HepG2 (cell line): ENCODE results near the gene PTGIS. TPM values are rescaled to one million over a fixed set of nuclear protein-coding genes. Genes with fewer than 3 reads are reported as not detected.

ENCODE experiments used
- ATM ChIP-seq: fragments of 450-650 bp; IDR thresholded peaks from 2 replicates; pipeline ENCODE4 v1.7.1; 2017; ENCODE audit warnings: mild to moderate bottlenecking, borderline replicate concordance
- FOXA1 ChIP-seq, 2 experiments: fragments of 450-650 bp in 1 of 2; sonication (generic) in 1 of 2; formaldehyde crosslinking in 1 of 2; IDR thresholded peaks; 2 replicates each; pipeline versions ENCODE4 v1.4.0 to v1.6.1; 2016 to 2020; ENCODE audit warnings: missing genetic modification reagents in 1 of 2
- GPN1 ChIP-seq: sonication (generic); formaldehyde crosslinking; IDR thresholded peaks from 2 replicates; pipeline ENCODE4 v1.5.1; 2020; ENCODE audit warnings: missing genetic modification reagents, borderline replicate concordance
- MED8 ChIP-seq: sonication (generic); formaldehyde crosslinking; IDR thresholded peaks from 2 replicates; pipeline ENCODE4 v1.8.1; 2023; ENCODE audit warnings: mild to moderate bottlenecking, missing genetic modification reagents; ENCODE audit not compliant: insufficient replicate concordance
- RARG ChIP-seq: sonication (generic); formaldehyde crosslinking; IDR thresholded peaks from 2 replicates; pipeline ENCODE4 v1.4.0; 2020; ENCODE audit warnings: low read depth, mild to moderate bottlenecking, missing genetic modification reagents
- RCOR2 ChIP-seq: IDR thresholded peaks from 2 replicates; pipeline ENCODE4 v1.6.1; 2016; ENCODE audit warnings: missing biosample characterization, missing genetic modification reagents
- SOX5 ChIP-seq: IDR thresholded peaks from 2 replicates; pipeline ENCODE4 v1.6.1; 2016; ENCODE audit warnings: borderline replicate concordance
- ZKSCAN5 ChIP-seq: sonication (generic); formaldehyde crosslinking; IDR thresholded peaks from 2 replicates; pipeline ENCODE4 v1.5.1; 2020; ENCODE audit warnings: mild to moderate bottlenecking, missing genetic modification reagents
- ZNF530 ChIP-seq: sonication (generic); formaldehyde crosslinking; IDR thresholded peaks from 2 replicates; pipeline ENCODE4 v1.5.0; 2020; ENCODE audit warnings: low read depth, mild to moderate bottlenecking, missing genetic modification reagents
- ZNF543 ChIP-seq: sonication (generic); formaldehyde crosslinking; IDR thresholded peaks from 2 replicates; pipeline ENCODE4 v1.4.0; 2020; ENCODE audit warnings: mild to moderate bottlenecking, missing genetic modification reagents
- ZNF672 ChIP-seq: sonication (generic); formaldehyde crosslinking; IDR thresholded peaks from 2 replicates; pipeline ENCODE4 v1.8.1; 2022; ENCODE audit warnings: missing genetic modification reagents
- ZNF782 ChIP-seq: sonication (generic); formaldehyde crosslinking; IDR thresholded peaks from 2 replicates; pipeline ENCODE4 v1.4.0; 2020; ENCODE audit warnings: missing genetic modification reagents, mild to moderate bottlenecking, borderline replicate concordance
- polyA plus RNA-seq, 8 experiments: library from polyadenylated mRNA; depleted of rRNA in 3 of 8; stranded (reverse) in 7 of 8; unstranded in 1 of 8; fragments of >200 nt; fragmentation: Illumina TruSeq in 4 of 8; extraction: Trizol in 4 of 8; gene quantifications; 2 replicates each; pipeline versions ENCODE4 v1.2.1 to v1.2.3, GENCODE V29; 2011 to 2016; ENCODE audit warnings: low read depth in 4 of 8, missing spikeins in 1 of 8, mixed read lengths in 1 of 8; ENCODE audit not compliant: insufficient read depth in 1 of 8
- total RNA-seq, 5 experiments: library from RNA; depleted of rRNA; stranded (reverse); fragments of >200 nt; fragmentation: Illumina TruSeq; extraction: Trizol; gene quantifications; 2 replicates each; pipeline ENCODE4 v1.2.3, GENCODE V29; 2016; ENCODE audit warnings: low read depth in 1 of 5
- TF ChIP-seq, protein P1 (sequence below): sonication (generic); formaldehyde crosslinking; IDR thresholded peaks from 2 replicates; pipeline ENCODE4 v1.4.0; 2020; ENCODE audit warnings: missing genetic modification reagents
- TF ChIP-seq, protein P2 (sequence below): IDR thresholded peaks from 2 replicates; pipeline ENCODE4 v1.6.1; 2016; ENCODE audit warnings: low read depth, control low read depth
- TF ChIP-seq, protein P3 (sequence below): sonication (generic); formaldehyde crosslinking; conservative IDR thresholded peaks from 2 replicates; pipeline ENCODE4 v1.5.0; 2020; ENCODE audit warnings: missing genetic modification reagents
- TF ChIP-seq, protein P4 (sequence below): sonication (generic); formaldehyde crosslinking; IDR thresholded peaks from 2 replicates; pipeline ENCODE4 v1.5.1; 2020; ENCODE audit warnings: mild to moderate bottlenecking, missing genetic modification reagents, borderline replicate concordance
- TF ChIP-seq, protein P5 (sequence below): sonication (generic); formaldehyde crosslinking; IDR thresholded peaks from 2 replicates; pipeline ENCODE4 v1.8.0; 2022; ENCODE audit warnings: mild to moderate bottlenecking, missing genetic modification reagents
- TF ChIP-seq, protein P6 (sequence below), 2 experiments: fragments of 450-650 bp in 1 of 2; sonication (generic) in 1 of 2; formaldehyde crosslinking; IDR thresholded peaks; 2 replicates each; pipeline versions ENCODE4 v1.5.0 to v1.8.0; 2020 to 2022; ENCODE audit warnings: mild to moderate bottlenecking in 1 of 2, missing genetic modification reagents in 1 of 2

The PTGIS gene
- total and polyA plus RNA-seq, 2 of the 13 experiments (the other 11 are each of a cell fraction or from before 2014, with no cell fraction given) = not detected

DNA sequence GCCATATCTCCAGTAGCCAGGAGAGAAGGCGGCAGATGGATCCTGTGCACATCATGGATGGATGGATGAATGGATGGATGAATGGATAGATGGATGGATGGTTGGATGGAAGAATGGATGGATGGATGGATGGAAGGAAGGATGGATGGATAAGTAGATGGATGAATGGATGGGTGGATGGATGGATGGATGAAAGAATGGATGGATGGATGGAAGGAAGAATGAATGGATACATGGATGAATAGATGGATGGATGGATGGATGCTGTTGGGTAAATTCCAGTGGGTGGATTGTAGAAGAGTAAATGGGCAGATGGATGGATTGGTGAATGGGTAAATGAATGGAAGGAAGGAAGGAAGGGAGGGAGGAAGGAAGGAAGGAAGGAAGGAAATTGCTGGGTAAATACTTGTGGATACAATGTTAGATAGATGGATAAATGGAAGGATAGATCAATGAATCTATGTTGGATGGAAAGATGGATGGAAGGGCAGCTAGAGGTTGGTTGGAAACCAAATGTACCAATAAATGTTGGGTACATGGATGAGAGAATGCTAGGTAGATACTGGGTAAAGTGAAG lies 19.5 kb downstream of the PTGIS start (continued):
- TF ChIP-seq, protein P1, sequence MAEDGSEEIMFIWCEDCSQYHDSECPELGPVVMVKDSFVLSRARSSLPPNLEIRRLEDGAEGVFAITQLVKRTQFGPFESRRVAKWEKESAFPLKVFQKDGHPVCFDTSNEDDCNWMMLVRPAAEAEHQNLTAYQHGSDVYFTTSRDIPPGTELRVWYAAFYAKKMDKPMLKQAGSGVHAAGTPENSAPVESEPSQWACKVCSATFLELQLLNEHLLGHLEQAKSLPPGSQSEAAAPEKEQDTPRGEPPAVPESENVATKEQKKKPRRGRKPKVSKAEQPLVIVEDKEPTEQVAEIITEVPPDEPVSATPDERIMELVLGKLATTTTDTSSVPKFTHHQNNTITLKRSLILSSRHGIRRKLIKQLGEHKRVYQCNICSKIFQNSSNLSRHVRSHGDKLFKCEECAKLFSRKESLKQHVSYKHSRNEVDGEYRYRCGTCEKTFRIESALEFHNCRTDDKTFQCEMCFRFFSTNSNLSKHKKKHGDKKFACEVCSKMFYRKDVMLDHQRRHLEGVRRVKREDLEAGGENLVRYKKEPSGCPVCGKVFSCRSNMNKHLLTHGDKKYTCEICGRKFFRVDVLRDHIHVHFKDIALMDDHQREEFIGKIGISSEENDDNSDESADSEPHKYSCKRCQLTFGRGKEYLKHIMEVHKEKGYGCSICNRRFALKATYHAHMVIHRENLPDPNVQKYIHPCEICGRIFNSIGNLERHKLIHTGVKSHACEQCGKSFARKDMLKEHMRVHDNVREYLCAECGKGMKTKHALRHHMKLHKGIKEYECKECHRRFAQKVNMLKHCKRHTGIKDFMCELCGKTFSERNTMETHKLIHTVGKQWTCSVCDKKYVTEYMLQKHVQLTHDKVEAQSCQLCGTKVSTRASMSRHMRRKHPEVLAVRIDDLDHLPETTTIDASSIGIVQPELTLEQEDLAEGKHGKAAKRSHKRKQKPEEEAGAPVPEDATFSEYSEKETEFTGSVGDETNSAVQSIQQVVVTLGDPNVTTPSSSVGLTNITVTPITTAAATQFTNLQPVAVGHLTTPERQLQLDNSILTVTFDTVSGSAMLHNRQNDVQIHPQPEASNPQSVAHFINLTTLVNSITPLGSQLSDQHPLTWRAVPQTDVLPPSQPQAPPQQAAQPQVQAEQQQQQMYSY (CRISPR knock-in tag) = no peak
- TF ChIP-seq ZNF530 (CRISPR knock-in tag) (no peak), FOXA1 (IDR thresholded peaks at IDR 0.05) (peak; percentile 11; the same call in 1 of the 2 replicates), FOXA1 (CRISPR knock-in tag; IDR thresholded peaks at IDR 0.05) (no peak), RARG (CRISPR knock-in tag) (no peak), ZNF672 (CRISPR knock-in tag) (no peak), MED8 (CRISPR knock-in tag) (no peak), SOX5 (no peak), ZNF543 (no peak), GPN1 (CRISPR knock-in tag) (no peak), RCOR2 (no peak), ATM (peak; percentile 14; the same call in 1 of the 2 replicates), ZKSCAN5 (CRISPR knock-in tag) (no peak), ZNF782 (no peak)
- TF ChIP-seq, protein P2, sequence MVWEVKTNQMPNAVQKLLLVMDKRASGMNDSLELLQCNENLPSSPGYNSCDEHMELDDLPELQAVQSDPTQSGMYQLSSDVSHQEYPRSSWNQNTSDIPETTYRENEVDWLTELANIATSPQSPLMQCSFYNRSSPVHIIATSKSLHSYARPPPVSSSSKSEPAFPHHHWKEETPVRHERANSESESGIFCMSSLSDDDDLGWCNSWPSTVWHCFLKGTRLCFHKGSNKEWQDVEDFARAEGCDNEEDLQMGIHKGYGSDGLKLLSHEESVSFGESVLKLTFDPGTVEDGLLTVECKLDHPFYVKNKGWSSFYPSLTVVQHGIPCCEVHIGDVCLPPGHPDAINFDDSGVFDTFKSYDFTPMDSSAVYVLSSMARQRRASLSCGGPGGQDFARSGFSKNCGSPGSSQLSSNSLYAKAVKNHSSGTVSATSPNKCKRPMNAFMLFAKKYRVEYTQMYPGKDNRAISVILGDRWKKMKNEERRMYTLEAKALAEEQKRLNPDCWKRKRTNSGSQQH (CRISPR knock-in tag) = no peak
- TF ChIP-seq, protein P3, sequence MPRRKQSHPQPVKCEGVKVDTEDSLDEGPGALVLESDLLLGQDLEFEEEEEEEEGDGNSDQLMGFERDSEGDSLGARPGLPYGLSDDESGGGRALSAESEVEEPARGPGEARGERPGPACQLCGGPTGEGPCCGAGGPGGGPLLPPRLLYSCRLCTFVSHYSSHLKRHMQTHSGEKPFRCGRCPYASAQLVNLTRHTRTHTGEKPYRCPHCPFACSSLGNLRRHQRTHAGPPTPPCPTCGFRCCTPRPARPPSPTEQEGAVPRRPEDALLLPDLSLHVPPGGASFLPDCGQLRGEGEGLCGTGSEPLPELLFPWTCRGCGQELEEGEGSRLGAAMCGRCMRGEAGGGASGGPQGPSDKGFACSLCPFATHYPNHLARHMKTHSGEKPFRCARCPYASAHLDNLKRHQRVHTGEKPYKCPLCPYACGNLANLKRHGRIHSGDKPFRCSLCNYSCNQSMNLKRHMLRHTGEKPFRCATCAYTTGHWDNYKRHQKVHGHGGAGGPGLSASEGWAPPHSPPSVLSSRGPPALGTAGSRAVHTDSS (CRISPR knock-in tag) = no peak
- TF ChIP-seq, protein P4, sequence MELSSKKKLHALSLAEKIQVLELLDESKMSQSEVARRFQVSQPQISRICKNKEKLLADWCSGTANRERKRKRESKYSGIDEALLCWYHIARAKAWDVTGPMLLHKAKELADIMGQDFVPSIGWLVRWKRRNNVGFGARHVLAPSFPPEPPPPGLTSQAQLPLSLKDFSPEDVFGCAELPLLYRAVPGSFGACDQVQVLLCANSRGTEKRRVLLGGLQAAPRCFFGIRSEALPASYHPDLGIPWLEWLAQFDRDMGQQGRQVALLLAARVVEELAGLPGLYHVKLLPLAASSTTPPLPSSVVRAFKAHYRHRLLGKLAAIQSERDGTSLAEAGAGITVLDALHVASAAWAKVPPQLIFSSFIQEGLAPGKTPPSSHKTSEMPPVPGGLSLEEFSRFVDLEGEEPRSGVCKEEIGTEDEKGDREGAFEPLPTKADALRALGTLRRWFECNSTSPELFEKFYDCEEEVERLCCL = no peak
- TF ChIP-seq, protein P5, sequence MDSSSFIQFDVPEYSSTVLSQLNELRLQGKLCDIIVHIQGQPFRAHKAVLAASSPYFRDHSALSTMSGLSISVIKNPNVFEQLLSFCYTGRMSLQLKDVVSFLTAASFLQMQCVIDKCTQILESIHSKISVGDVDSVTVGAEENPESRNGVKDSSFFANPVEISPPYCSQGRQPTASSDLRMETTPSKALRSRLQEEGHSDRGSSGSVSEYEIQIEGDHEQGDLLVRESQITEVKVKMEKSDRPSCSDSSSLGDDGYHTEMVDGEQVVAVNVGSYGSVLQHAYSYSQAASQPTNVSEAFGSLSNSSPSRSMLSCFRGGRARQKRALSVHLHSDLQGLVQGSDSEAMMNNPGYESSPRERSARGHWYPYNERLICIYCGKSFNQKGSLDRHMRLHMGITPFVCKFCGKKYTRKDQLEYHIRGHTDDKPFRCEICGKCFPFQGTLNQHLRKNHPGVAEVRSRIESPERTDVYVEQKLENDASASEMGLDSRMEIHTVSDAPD (CRISPR knock-in tag) = no peak
- TF ChIP-seq, protein P6, sequence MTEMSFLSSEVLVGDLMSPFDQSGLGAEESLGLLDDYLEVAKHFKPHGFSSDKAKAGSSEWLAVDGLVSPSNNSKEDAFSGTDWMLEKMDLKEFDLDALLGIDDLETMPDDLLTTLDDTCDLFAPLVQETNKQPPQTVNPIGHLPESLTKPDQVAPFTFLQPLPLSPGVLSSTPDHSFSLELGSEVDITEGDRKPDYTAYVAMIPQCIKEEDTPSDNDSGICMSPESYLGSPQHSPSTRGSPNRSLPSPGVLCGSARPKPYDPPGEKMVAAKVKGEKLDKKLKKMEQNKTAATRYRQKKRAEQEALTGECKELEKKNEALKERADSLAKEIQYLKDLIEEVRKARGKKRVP (CRISPR knock-in tag; IDR thresholded peaks at IDR 0.05) = no peak
